GM15510 (cell line): ENCODE measurements around the gene PHETA1.

Experiments used
- POLR2A ChIP-seq: IDR thresholded peaks from 3 replicates; pipeline ENCODE4 v1.6.1; 2011; ENCODE audit warnings: borderline replicate concordance; ENCODE audit not compliant: insufficient read length; ENCODE audit errors: extremely low read depth

The PHETA1 gene

DNA sequence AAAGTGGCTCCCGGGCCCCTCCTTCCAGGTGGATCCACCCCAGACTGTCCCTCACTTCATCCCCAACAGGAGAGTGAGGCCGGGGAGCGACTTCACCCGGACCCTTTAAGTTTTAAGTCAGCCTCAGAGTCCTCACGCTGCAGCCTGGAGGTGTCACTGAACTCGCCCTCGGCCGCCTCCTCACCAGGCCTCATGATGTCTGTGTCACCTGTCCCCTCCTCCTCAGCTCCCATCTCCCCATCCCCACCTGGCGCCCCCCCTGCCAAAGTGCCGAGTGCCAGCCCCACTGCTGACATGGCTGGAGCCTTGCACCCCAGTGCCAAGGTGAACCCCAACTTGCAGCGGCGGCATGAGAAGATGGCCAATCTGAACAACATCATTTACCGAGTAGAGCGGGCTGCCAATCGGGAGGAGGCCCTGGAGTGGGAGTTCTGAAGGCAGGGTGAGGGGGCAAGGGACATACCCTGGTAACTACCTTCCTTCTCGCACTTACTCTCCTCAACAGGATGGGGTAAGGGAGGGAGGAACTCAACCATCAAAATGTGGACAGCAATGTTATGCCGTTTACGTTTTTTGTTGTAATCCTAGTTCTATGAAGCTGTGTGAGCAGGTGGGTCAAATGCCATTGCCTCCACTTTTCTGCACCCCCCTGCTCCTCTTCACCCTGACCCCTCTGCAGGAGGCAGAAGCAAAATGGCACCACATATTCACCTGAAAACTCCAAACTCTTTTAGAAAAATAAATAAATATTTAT lies 20.8 kb downstream of the PHETA1 start:
- TF ChIP-seq POLR2A: no peak

DNA sequence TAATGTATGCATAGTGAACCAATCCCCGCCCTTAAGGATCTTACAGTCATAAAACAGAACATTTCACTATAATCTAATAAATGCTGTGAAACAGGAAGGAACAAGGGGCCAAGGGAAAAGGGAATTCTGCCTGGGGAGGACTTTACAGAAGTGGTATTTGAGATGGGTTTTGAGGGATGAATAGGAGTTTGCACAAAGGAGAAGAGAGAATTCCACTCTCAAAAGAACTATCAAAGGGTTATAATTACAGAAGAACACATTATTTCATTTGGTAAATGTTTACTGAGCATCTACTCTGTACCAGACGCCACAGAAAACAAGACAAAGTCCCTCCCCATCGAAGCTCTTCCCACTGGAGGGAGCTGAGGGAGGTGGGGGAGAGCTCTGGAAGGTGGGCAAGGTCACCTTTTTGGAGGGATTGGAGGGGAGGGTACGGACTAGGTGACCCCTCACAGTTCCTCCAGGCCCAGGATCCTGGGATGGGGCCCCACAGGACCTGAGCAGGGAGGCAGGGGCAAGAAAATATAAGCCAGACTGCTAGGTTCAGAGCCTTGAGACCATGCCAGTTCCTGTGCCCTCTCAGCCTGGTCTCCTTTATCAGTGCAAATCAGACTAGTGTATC lies 24.5 kb downstream of the PHETA1 start:
- no peak for TF ChIP-seq POLR2A

- TF ChIP-seq POLR2A: no peak
These were observed 25.7 kb downstream of the PHETA1 start for GRCh38 chr12:111343181-111343580.

DNA sequence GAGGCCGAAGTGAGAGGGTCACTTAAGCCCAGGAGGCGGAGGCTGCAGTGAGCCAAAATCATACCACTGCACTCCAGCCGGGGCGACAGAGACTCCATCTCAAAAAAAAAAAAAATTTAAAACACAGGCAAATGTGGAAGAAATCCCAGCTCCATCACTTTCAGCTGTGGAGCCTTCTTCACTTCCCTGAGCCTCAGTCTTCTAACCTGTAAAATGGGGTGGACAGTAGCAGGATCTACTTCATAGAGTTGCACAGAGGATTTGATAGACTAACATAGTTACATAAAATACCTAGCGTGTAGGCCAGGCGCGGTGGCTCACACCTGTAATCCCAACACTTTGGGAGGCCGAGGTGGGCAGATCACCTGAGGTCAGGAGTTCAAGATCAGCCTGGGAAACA lies 26.5 kb downstream of the PHETA1 start:
- TF ChIP-seq POLR2A: no peak

DNA sequence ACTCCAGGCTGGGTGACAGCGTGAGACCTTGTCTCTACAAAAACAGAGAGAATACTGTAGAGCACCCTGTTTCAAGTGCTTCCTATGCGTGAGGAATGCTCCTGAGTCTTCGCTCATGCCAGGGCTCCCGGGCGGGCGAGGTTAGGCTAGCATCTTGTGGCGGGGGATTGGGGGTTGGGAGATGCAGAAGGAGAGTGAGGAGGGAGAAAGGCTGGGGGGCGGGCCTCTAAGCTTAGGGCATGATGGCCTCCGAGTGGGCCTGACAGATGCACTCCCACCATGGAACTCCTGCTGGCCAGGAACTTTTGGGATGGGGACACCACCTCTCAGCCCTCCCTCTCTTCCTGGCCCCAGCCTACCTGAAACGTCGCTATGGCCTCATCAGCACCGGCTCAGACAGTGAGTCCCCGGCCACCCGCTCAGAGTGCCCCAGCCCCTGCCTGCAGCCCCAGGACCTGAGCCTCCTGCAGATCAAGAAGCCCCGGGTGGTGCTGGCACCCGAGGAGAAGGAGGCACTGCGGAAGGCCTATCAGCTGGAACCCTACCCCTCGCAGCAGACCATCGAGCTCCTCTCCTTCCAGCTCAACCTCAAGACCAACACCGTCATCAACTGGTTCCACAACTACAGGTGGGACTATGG lies 27.3 kb downstream of the PHETA1 start:
- TF ChIP-seq POLR2A: no peak

DNA sequence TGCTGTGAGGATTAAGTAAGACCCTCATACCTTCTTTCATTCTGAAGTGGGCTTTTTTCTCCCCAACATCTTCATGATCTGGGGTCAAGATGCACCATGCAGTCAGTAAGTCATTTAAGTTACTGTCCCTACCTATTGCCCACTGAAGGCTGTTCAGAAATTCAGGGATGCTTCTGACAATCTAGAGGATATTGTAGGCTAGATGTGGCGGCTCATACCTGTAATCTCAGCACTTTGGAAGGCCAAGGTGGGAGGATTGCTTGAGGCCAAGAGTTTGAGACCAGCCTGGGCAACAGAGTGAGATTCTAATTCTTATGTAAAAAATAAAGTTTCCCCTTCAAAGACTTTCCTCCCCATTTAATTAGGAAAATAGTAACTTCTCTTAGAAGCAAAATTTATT lies 28.7 kb downstream of the PHETA1 start:
- TF ChIP-seq POLR2A: no peak

- TF ChIP-seq POLR2A: no peak
These were observed 29.5 kb downstream of the PHETA1 start for GRCh38 chr12:111339321-111339938.

- no peak for TF ChIP-seq POLR2A
These were observed 30.8 kb downstream of the PHETA1 start for GRCh38 chr12:111338096-111338495.

DNA sequence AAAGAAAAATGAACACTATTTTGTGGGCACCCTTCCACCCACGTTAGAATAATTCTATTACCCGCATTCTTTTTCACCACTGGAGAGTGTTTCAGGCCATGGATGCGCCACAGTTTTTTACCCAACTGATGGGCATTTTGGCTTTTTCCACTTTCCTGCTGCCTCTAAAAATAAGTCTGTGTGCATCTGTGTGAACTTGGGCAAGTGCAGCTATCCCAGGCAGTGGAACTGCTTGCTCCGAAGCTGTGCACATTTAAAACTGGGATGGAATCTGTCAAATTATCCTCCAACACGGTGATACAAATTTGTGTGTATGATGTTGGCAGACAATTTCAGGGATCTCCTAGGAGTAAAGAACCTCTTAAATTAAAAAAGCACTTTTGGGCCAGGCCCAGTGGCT lies 31.5 kb downstream of the PHETA1 start:
- no peak for TF ChIP-seq POLR2A

GRCh38 chr12:111335811-111336210 lies 33.1 kb downstream of the PHETA1 start:
- TF ChIP-seq POLR2A: no peak

DNA sequence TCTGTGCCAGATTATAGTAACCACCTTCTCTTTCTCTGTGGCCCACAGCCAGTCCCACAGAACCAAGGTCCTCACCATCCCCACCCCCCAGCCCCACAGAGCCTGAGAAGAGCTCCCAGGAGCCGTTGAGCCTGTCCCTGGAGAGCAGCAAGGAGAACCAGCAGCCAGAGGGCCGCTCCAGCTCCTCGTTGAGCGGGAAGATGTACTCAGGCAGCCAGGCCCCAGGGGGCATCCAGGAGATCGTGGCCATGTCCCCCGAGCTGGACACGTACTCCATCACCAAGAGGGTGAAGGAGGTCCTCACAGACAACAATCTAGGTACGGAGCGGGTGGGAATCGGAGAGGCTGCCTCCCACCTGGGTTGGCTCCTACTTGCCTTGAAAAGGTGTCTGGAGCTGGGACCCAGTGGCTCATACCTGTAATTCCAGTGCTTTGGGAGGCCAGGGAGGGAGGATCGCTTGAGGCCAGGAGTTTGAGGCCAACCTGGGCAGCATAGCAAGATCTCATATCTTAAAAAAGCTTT lies 34.4 kb downstream of the PHETA1 start:
- TF ChIP-seq POLR2A: no peak

GRCh38 chr12:111330800-111331752 lies 37.8 kb downstream of the PHETA1 start:
- no peak for TF ChIP-seq POLR2A

GRCh38 chr12:111328138-111328537 lies 40.8 kb downstream of the PHETA1 start:
- no peak for TF ChIP-seq POLR2A

- TF ChIP-seq POLR2A: no peak
These were observed 41.4 kb downstream of the PHETA1 start for GRCh38 chr12:111327474-111327873.
